NCI-H187 (cell line): ENCODE measurements around the gene RBP3.

Experiments
- DNase-seq, 2 experiments: peaks; one replicate each; lab custom pipeline; 2025; lab: John Stamatoyannopoulos, UW

The RBP3 gene

GRCh38 chr10:47348138-47348651, at the start of gene RBP3:
Gene RBP3, plus strand, starts transcription at chr10:47348363. Its CDS starts 122 bp downstream, at chr10:47348485.
- no peak for DNase-seq

GRCh38 chr10:47298715-47299114, 49.4 kb upstream of the RBP3 start:
- DNase-seq: no peak

- no peak for DNase-seq
Observed at GRCh38 chr10:47299611-47300428, 48.3 kb upstream of the RBP3 start, which contains the start of gene GDF10. Gene GDF10, plus strand, starts transcription at chr10:47300197. Its CDS starts 455 bp downstream, at chr10:47300652.

- DNase-seq: no peak
Observed at GRCh38 chr10:47300429-47300931, 47.7 kb upstream of the RBP3 start.

GRCh38 chr10:47301833-47302232, 46.3 kb upstream of the RBP3 start:
- no peak for DNase-seq

- DNase-seq: no peak
Observed at GRCh38 chr10:47303105-47303504, 45.1 kb upstream of the RBP3 start.

- no peak for DNase-seq
Observed at GRCh38 chr10:47303866-47304265, 44.3 kb upstream of the RBP3 start.

- no peak for DNase-seq
Observed at GRCh38 chr10:47305566-47305965, 42.6 kb upstream of the RBP3 start.

- no peak for DNase-seq
Observed at GRCh38 chr10:47306387-47307210, 41.6 kb upstream of the RBP3 start.

- DNase-seq: no peak
Observed at GRCh38 chr10:47307381-47307780, 40.8 kb upstream of the RBP3 start.

GRCh38 chr10:47308775-47309174, 39.4 kb upstream of the RBP3 start:
- DNase-seq: no peak

GRCh38 chr10:47309408-47310089, 38.6 kb upstream of the RBP3 start:
- no peak for DNase-seq

- DNase-seq: no peak
Observed at GRCh38 chr10:47310090-47310505, 38.1 kb upstream of the RBP3 start.

- DNase-seq: no peak
Observed at GRCh38 chr10:47311193-47311931, 36.8 kb upstream of the RBP3 start.

- no peak for DNase-seq
Observed at GRCh38 chr10:47311932-47312662, 36.1 kb upstream of the RBP3 start.

- no peak for DNase-seq
Observed at GRCh38 chr10:47312663-47312995, 35.5 kb upstream of the RBP3 start.

- DNase-seq: no peak
Observed at GRCh38 chr10:47314416-47314970, 33.7 kb upstream of the RBP3 start.

- DNase-seq: no peak
Observed at GRCh38 chr10:47315421-47315820, 32.7 kb upstream of the RBP3 start.

GRCh38 chr10:47316131-47316530, 32.0 kb upstream of the RBP3 start:
- DNase-seq: no peak

- DNase-seq: no peak
Observed at GRCh38 chr10:47317251-47317650, 30.9 kb upstream of the RBP3 start.
